PC-9 (cell line): Measurements from ENCODE around the gene RFT1. TPM values are rescaled to one million over a fixed set of nuclear protein-coding genes. Genes with fewer than 3 reads are reported as not detected.

Experiments
- BruUV-seq: library from RNA; stranded (reverse); fragments of 400-500 nt; replicated peaks from 2 replicates; lab custom pipeline; 2021; lab: Mats Ljungman, UMichigan
- CTCF ChIA-PET: fragments of 300-600 bp; sonication (Branson Sonifier 250); formaldehyde crosslinking; loops from one replicate; lab custom pipeline; 2022; ENCODE audit warnings: antibody characterized with exemption; lab: Charles Lee
- POLR2A ChIA-PET: fragments of 300-600 bp; sonication (Branson Sonifier 250); formaldehyde crosslinking; loops from one replicate; lab custom pipeline; 2022; ENCODE audit warnings: antibody characterized with exemption; ENCODE audit not compliant: unreplicated experiment; lab: Charles Lee
- DNase-seq, 2 experiments: peaks; one replicate each; pipeline versions ENCODE4 v3.0.0 to v3.0.0-alpha.2; 2015 to 2022; ENCODE audit warnings: mixed read lengths in 1 of 2
- H2AFZ ChIP-seq: fragments of 200-600 bp; sonication (generic); 2 replicates; pipeline ENCODE4 v1.8.1; 2017; ENCODE audit warnings: antibody characterized with exemption
- H3F3A ChIP-seq: fragments of 200-600 bp; sonication (generic); 2 replicates; pipeline ENCODE4 v1.8.1; 2017; ENCODE audit warnings: antibody characterized with exemption, mild to moderate bottlenecking, low read depth; ENCODE audit not compliant: insufficient read depth
- H3K27ac ChIP-seq: fragments of 200-600 bp; sonication (generic); 2 replicates; pipeline ENCODE4 v1.6.1; 2016; ENCODE audit warnings: mixed run types
- H3K27me3 ChIP-seq: fragments of 200-600 bp; sonication (generic); 2 replicates; pipeline ENCODE4 v1.6.1; 2016; ENCODE audit warnings: low read depth, mixed run types; ENCODE audit not compliant: insufficient read depth
- H3K36me3 ChIP-seq: fragments of 200-600 bp; sonication (generic); 2 replicates; pipeline ENCODE4 v1.6.1; 2016; ENCODE audit warnings: low read depth, mixed run types
- H3K4me1 ChIP-seq: fragments of 200-600 bp; sonication (generic); replicated peaks from 2 replicates; pipeline ENCODE4 v1.6.1; 2016; ENCODE audit warnings: mixed run types; ENCODE audit not compliant: insufficient read depth
- H3K4me2 ChIP-seq: fragments of 200-600 bp; sonication (generic); 2 replicates; pipeline ENCODE4 v1.6.1; 2017; ENCODE audit warnings: mixed run types
- H3K4me3 ChIP-seq: fragments of 200-600 bp; sonication (generic); 2 replicates; pipeline ENCODE4 v1.6.1; 2016; ENCODE audit warnings: mixed run types
- H3K79me2 ChIP-seq: fragments of 200-600 bp; sonication (generic); 2 replicates; pipeline ENCODE4 v1.6.1; 2017; ENCODE audit warnings: low read depth, mixed run types
- H3K9me2 ChIP-seq: fragments of 200-600 bp; sonication (generic); 2 replicates; pipeline ENCODE4 v1.8.1; 2017; ENCODE audit warnings: mild to moderate bottlenecking; ENCODE audit not compliant: insufficient read depth
- H3K9me3 ChIP-seq: fragments of 200-600 bp; sonication (generic); 2 replicates; pipeline ENCODE4 v1.8.1; 2016; ENCODE audit warnings: low read depth; ENCODE audit not compliant: insufficient read depth
- H4K20me1 ChIP-seq: fragments of 200-600 bp; sonication (generic); 2 replicates; pipeline ENCODE4 v1.8.1; 2017; ENCODE audit not compliant: insufficient read depth
- EZH2 ChIP-seq: fragments of 200-600 bp; sonication (generic); IDR thresholded peaks from 2 replicates; pipeline ENCODE4 v1.8.0; 2017; ENCODE audit warnings: antibody characterized with exemption, low read depth
- intact Hi-C: fragments of 100-400 bp; cut with micrococcal nuclease; formaldehyde crosslinking; loops from one replicate; pipeline ENCODE4 v1.10.0; 2022; ENCODE audit not compliant: unreplicated experiment
- total RNA-seq: library from RNA; stranded (reverse); gene quantifications from 2 replicates; pipeline ENCODE4 v1.2.3, GENCODE V29; 2021
- TF ChIP-seq, protein P1 (sequence below): fragments of 200-600 bp; sonication (generic); conservative IDR thresholded peaks from 2 replicates; pipeline ENCODE4 v1.6.1; 2017; ENCODE audit warnings: mixed run types, antibody characterized with exemption, mild to moderate bottlenecking, moderate library complexity

Gene RFT1
- total RNA-seq, 1 experiment from 2014 or later, result 31.0 TPM

DNA sequence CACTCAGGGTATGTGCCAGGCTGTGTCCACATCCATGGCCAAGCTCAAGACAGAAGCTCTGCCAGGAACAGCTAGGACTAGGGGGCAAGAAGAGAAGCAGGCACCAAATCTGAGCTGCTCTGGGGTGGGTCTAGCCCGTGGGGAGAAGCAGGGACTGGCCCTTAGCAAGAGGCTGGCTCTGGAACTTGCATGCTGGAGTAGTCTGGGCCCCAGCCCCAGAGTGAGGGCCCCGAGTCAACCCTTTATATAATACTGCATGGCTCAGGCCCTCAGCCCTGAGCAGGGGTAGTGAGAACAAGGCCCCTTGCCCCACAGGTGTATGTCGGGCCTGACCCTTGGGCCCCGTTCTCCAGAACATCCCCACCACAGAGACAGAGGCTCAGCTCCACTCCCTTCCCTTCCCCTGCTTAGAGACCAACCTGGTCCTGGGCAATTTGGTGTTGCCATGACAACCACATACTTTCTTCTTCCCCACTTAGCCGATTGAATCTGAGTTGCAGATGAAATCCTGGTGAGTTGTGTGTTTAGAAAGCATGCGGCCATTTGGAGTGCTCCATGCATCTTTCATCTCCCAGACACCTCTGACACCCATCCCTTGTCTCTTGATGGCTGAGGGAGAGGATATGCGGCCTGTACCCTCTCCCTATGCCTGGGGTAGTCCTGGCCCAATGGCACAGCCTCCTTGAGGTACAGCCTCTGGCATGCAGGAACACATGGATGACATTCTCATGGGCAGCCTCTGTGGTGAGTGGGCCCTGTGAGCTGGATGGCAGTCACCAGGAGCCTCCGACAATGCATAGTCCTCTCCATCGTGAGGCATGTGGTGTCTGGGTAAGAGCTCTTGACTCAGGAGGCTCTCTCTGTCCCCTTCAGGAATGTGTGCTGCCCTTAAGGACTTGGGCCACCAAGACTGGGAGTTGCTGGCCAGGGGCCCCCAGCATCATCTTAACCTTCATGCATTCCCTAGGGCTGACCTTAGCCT is 55.2 kb downstream of the RFT1 start:
- 0 out of 2 replicates have a peak, but pooled peaks cover 3% of the 10 kb centered on the region for H3K4me1 ChIP-seq
- H3K36me3 ChIP-seq, result no peaks in the 10 kb centered on the region
- no peaks in the 10 kb centered on the region for H3K9me3 ChIP-seq
- TF ChIP-seq, protein P1, sequence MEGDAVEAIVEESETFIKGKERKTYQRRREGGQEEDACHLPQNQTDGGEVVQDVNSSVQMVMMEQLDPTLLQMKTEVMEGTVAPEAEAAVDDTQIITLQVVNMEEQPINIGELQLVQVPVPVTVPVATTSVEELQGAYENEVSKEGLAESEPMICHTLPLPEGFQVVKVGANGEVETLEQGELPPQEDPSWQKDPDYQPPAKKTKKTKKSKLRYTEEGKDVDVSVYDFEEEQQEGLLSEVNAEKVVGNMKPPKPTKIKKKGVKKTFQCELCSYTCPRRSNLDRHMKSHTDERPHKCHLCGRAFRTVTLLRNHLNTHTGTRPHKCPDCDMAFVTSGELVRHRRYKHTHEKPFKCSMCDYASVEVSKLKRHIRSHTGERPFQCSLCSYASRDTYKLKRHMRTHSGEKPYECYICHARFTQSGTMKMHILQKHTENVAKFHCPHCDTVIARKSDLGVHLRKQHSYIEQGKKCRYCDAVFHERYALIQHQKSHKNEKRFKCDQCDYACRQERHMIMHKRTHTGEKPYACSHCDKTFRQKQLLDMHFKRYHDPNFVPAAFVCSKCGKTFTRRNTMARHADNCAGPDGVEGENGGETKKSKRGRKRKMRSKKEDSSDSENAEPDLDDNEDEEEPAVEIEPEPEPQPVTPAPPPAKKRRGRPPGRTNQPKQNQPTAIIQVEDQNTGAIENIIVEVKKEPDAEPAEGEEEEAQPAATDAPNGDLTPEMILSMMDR, result no peak
- no peak for TF ChIP-seq EZH2
- no peak overlapping the region for H2AFZ ChIP-seq
- no peak overlapping the region for H3K4me2 ChIP-seq
- no TSS peak for BruUV-seq
- no peaks in the 10 kb centered on the region for H3F3A ChIP-seq
- no peak overlapping the region for H3K27ac ChIP-seq
- no peak for DNase-seq
- no peaks in the 10 kb centered on the region for H3K27me3 ChIP-seq
- ChIA-PET POLR2A (no interaction called here), CTCF (interaction anchor here (0.6 kb wide), 1 partner anchor 663 kb away, joined by 4 read pairs; no protein-coding TSS in a partner anchor)
- no peak overlapping the region for H3K4me3 ChIP-seq
- intact Hi-C loops, result loop anchor here (5.0 kb wide), 1 partner anchor 648 kb away; no protein-coding TSS in a partner anchor
- no peaks in the 10 kb centered on the region for H3K9me2 ChIP-seq
- H4K20me1 ChIP-seq, result no peaks in the 10 kb centered on the region
- no peaks in the 10 kb centered on the region for H3K79me2 ChIP-seq

DNA sequence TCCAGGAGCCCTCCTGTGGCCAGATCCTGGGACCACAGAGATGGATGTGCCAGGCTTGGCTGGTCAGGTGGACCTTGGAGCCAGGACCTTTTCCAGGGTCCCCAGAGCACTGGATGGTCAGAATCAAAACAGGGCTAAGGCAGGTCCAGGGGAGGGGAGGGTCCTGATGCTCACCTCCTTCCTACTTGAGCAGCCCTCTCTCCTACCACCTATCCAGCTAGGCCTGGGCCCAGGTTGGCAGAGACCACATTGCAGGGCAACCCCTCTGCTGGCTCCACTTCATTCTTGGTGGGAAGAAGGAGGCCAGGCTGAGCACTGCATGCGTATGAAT is 55.9 kb downstream of the RFT1 start:
- H3K36me3 ChIP-seq, result no peaks in the 10 kb centered on the region
- H3K4me3 ChIP-seq, result no peak overlapping the region
- H3K4me2 ChIP-seq, result no peak overlapping the region
- H4K20me1 ChIP-seq, result no peaks in the 10 kb centered on the region
- no peak overlapping the region for H3K27ac ChIP-seq
- TF ChIP-seq, protein P1, result no peak
- no peak for TF ChIP-seq EZH2
- H3K9me3 ChIP-seq, result no peaks in the 10 kb centered on the region
- DNase-seq, result no peak
- 0 out of 2 replicates have a peak, but pooled peaks cover 3% of the 10 kb centered on the region for H3K4me1 ChIP-seq
- H3K79me2 ChIP-seq, result no peaks in the 10 kb centered on the region
- no TSS peak for BruUV-seq
- no peaks in the 10 kb centered on the region for H3F3A ChIP-seq
- no peaks in the 10 kb centered on the region for H3K27me3 ChIP-seq
- POLR2A ChIA-PET, result no interaction called here
- no peak overlapping the region for H2AFZ ChIP-seq
- intact Hi-C loops, result loop anchor here (5.0 kb wide), 1 partner anchor 647 kb away; no protein-coding TSS in a partner anchor
- CTCF ChIA-PET, result no interaction called here
- no peaks in the 10 kb centered on the region for H3K9me2 ChIP-seq

DNA sequence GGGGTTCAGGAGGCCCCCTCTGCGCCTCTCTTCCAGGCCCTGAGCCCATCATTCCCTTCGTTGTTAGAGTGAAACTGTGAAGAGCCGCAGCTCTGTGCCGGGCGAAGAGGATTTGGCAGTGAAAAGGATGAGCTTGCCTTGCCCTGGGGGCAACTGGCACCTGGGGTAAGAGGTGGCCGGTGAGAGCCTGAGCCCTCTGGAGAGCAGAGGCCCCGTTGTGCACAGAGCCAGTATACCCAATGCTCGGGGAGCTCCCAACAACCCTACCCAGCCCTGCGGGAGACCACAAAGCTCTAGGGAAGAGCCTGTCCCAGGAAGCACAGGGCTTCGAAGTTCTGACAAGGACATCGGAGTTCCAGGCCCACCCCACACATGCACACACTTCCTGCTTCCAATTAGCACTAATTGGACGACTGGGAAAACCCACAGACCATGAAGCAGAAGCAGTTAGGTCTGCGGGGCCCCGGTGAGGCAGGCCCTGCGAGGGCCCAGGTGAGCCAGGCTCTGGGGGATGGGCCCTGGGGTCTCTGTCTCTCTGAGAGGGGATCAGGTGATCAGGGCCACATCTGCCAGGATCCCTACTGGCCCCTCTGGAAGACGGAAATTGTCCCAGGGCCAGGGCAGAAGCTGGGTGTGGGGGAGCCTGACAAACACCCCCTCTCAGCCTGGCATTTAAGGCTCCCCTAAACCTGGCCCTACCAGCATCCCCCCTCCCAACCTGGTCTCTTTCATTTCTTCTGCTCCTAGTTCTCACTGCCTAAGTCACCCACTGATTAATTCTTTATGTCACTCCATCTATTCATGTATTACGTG is 56.5 kb downstream of the RFT1 start:
- Histone ChIP-seq H4K20me1 (no peaks in the 10 kb centered on the region), H3K4me1 (0 out of 2 replicates have a peak, but pooled peaks cover 3% of the 10 kb centered on the region), H3K27me3 (no peaks in the 10 kb centered on the region), H3K36me3 (no peaks in the 10 kb centered on the region), H3F3A (no peaks in the 10 kb centered on the region), H3K79me2 (no peaks in the 10 kb centered on the region), H3K9me2 (no peaks in the 10 kb centered on the region), H3K27ac (no peak overlapping the region), H3K9me3 (no peaks in the 10 kb centered on the region), H2AFZ (no peak overlapping the region), H3K4me3 (no peak overlapping the region), H3K4me2 (peak overlapping the region; percentile 76; the same call in 1 of the 2 replicates)
- ChIA-PET POLR2A (interaction anchor here (0.7 kb wide), 1 partner anchor 15 kb away, joined by 6 read pairs; no protein-coding TSS in a partner anchor), CTCF (interaction anchor here (0.5 kb wide), 1 partner anchor 303 kb away, joined by 3 read pairs; the partner anchor contains the start of gene NEK4)
- TF ChIP-seq, protein P1, result no peak
- no peak for TF ChIP-seq EZH2
- intact Hi-C loops, result loop anchor here (5.0 kb wide), 1 partner anchor 646 kb away; no protein-coding TSS in a partner anchor
- BruUV-seq, result no TSS peak
- no peak for DNase-seq
